Gastroesophageal sphincter (tissue), 4 donors: ENCODE measurements around the gene PTMS. TPM values are rescaled to one million over a fixed set of nuclear protein-coding genes. Genes with fewer than 3 reads are reported as not detected.
A peak's percentile ranks its signal among the peaks of the same experiment; 100 is the strongest.

ENCODE experiments used
- ATAC-seq: fragments of 150-250 bp; one replicate; pipeline ENCODE4 v1.9.1; 2016; ENCODE audit warnings: mild to moderate bottlenecking, moderate library complexity
- H3K27ac ChIP-seq, 4 donors: fragments of 200-600 bp; sonication (generic) in 3 of 4; 1 replicate in 3 of 4; 2 replicates in 1 of 4; pipeline ENCODE4 v1.5.1; 2016 to 2019
- H3K27me3 ChIP-seq: fragments of 200-600 bp; sonication (generic); one replicate; pipeline ENCODE4 v1.5.1; 2019
- H3K36me3 ChIP-seq, 2 donors: fragments of 200-600 bp; sonication (generic); one replicate each; pipeline ENCODE4 v1.5.1; 2019; ENCODE audit warnings: control low read depth in 1 of 2
- H3K4me1 ChIP-seq, 3 donors: fragments of 200-600 bp; sonication (generic); 1 replicate in 2 of 3; 2 replicates in 1 of 3; pipeline ENCODE4 v1.5.1; 2016 to 2019; ENCODE audit warnings: control low read depth in 2 of 3
- H3K4me3 ChIP-seq, 2 donors: fragments of 200-600 bp; sonication (generic); one replicate each; pipeline ENCODE4 v1.5.1; 2019; ENCODE audit warnings: mild to moderate bottlenecking in 1 of 2, moderate library complexity in 1 of 2
- H3K9me3 ChIP-seq, 3 donors: fragments of 200-600 bp; sonication (generic); one replicate each; pipeline ENCODE4 v1.5.1; 2017 to 2019; ENCODE audit warnings: control low read depth in 2 of 3
- CTCF ChIP-seq, 4 experiments: fragments of 200-600 bp in 2 of 4; fragments of 450-650 bp in 2 of 4; sonication (generic) in 1 of 4; IDR thresholded peaks; one replicate each; pipeline ENCODE4 v1.5.1; 2017 to 2019; ENCODE audit warnings: antibody characterized with exemption in 4 of 4, mild to moderate bottlenecking in 2 of 4, moderate library complexity in 2 of 4
- EP300 ChIP-seq: sonication (generic); formaldehyde crosslinking; IDR thresholded peaks from one replicate; pipeline ENCODE4 v1.6.1; 2017; ENCODE audit warnings: antibody characterized with exemption, mild to moderate bottlenecking
- POLR2A ChIP-seq, 2 donors: fragments of 450-650 bp; IDR thresholded peaks; one replicate each; pipeline ENCODE4 v1.6.1; 2017; ENCODE audit warnings: antibody characterized with exemption in 2 of 2, mild to moderate bottlenecking in 2 of 2, moderate library complexity in 1 of 2
- POLR2AphosphoS5 ChIP-seq: sonication (generic); formaldehyde crosslinking; IDR thresholded peaks from one replicate; pipeline ENCODE4 v1.6.1; 2017; ENCODE audit warnings: antibody characterized with exemption
- whole genome bisulfite sequencing, 2 donors: methylation state at CpG; one replicate each; pipeline ENCODE4 v1.1.5; 2018; ENCODE audit warnings: low coverage in 1 of 2; 5-methylcytosine and 5-hydroxymethylcytosine counted together
- total RNA-seq, 4 donors: library from RNA; depleted of rRNA; stranded (reverse); fragments of >200 nt; gene quantifications; one replicate each; pipeline ENCODE4 v1.1.0, GENCODE V29; 2016

PTMS gene
- total RNA-seq, 4 donors from 2014 or later, result 259 to 516 (median 325) TPM

- Histone ChIP-seq H3K36me3 (peaks cover 0 to 26% of the 10 kb centered on the region in 2 donors), H3K4me3 (peak overlapping the region; percentile 1 to 42), H3K9me3 (no peaks in the 10 kb centered on the region), H3K27ac (peak overlapping the region in 3 of 4 donors; percentile 8 to 97 (median 17)), H3K4me1 (peaks cover 0 to 73% (median 39%) of the 10 kb centered on the region in 3 donors), H3K27me3 (no peaks in the 10 kb centered on the region)
- WGBS, 2 donors, result 18 to 27% methylated on average over 3 to 10 of the region's 60 CpGs
- no peak for ATAC-seq
- TF ChIP-seq POLR2A (IDR thresholded peaks at IDR 0.05), result no peak
- no peak for TF ChIP-seq CTCF (IDR thresholded peaks at IDR 0.05)
- TF ChIP-seq EP300, result no peak
- no peak for TF ChIP-seq POLR2AphosphoS5
Observed at GRCh38 chr12:6773590-6774351, 7.6 kb downstream of the PTMS start.

- peaks cover 0 to 23% of the 10 kb centered on the region in 2 donors for H3K36me3 ChIP-seq
- peaks cover 0 to 71% (median 33%) of the 10 kb centered on the region in 3 donors for H3K4me1 ChIP-seq
- no peaks in the 10 kb centered on the region for H3K9me3 ChIP-seq
- H3K27ac ChIP-seq, result no peak overlapping the region
- no peak for ATAC-seq
- no peaks in the 10 kb centered on the region for H3K27me3 ChIP-seq
- whole genome bisulfite sequencing, 2 donors, result 90 to 96% methylated on average over 7 to 15 of the region's 15 CpGs
- TF ChIP-seq CTCF (IDR thresholded peaks at IDR 0.05), result no peak
- no peak for TF ChIP-seq POLR2AphosphoS5
- no peak for TF ChIP-seq EP300
- no peak for TF ChIP-seq POLR2A (IDR thresholded peaks at IDR 0.05)
- peak overlapping the region in 1 of 2 donors; percentile 42 for H3K4me3 ChIP-seq
Observed at GRCh38 chr12:6774499-6775062, 8.4 kb downstream of the PTMS start.

GRCh38 chr12:6775185-6776174, 9.3 kb downstream of the PTMS start:
- Histone ChIP-seq H3K4me3 (no peak overlapping the region), H3K27ac (no peak overlapping the region), H3K9me3 (no peaks in the 10 kb centered on the region), H3K4me1 (peaks cover 0 to 62% (median 30%) of the 10 kb centered on the region in 3 donors), H3K27me3 (no peaks in the 10 kb centered on the region), H3K36me3 (peaks cover 0 to 14% of the 10 kb centered on the region in 2 donors)
- ATAC-seq, result no peak
- 81 to 83% methylated on average over 8 to 12 of the region's 16 CpGs for WGBS, 2 donors
- no peak for TF ChIP-seq CTCF (IDR thresholded peaks at IDR 0.05)
- no peak for TF ChIP-seq POLR2A (IDR thresholded peaks at IDR 0.05)
- TF ChIP-seq POLR2AphosphoS5, result no peak
- TF ChIP-seq EP300, result no peak

DNA sequence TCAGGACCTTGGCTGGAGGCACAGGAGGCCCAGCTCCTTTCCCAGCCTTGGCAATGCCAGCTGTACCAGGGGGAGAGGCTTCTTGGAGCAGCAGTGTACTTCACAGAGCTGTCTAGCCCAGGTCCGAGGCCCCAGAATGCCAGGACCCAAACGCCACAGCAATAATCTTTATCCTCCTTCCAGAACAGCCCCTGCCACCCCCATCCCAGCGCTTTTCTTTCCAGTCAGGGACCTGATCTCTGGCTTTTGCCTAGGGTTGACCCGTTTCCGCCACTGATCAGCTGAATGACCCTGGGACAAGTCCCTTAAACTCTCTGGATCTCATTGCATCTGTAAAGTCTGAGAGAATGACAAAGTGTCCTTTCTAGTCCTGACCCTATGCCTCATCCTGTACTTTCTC, 11.2 kb downstream of the PTMS start:
- Histone ChIP-seq H3K9me3 (no peaks in the 10 kb centered on the region), H3K27me3 (no peaks in the 10 kb centered on the region), H3K4me3 (no peak overlapping the region), H3K4me1 (peaks cover 0 to 43% (median 13%) of the 10 kb centered on the region in 3 donors), H3K36me3 (peaks cover 0 to 4% of the 10 kb centered on the region in 2 donors), H3K27ac (peak overlapping the region; percentile 67 to 89 (median 86))
- TF ChIP-seq EP300, result no peak
- ATAC-seq, result no peak
- WGBS, 2 donors, result 86 to 93% methylated on average over 4 to 5 of the region's 5 CpGs

GRCh38 chr12:6778217-6778573, 12.0 kb downstream of the PTMS start:
- TF ChIP-seq POLR2AphosphoS5 (no peak), CTCF (IDR thresholded peaks at IDR 0.05) (no peak), EP300 (no peak), POLR2A (IDR thresholded peaks at IDR 0.05) (no peak)
- H3K4me3 ChIP-seq, result peak overlapping the region; percentile 24 to 51
- no peaks in the 10 kb centered on the region for H3K27me3 ChIP-seq
- no peaks in the 10 kb centered on the region for H3K9me3 ChIP-seq
- ATAC-seq, result peak; percentile 64
- H3K4me1 ChIP-seq, result peaks cover 0 to 35% (median 12%) of the 10 kb centered on the region in 3 donors
- peaks cover 0 to 4% of the 10 kb centered on the region in 2 donors for H3K36me3 ChIP-seq
- 3 to 19% methylated on average over 3 of the region's 14 CpGs for WGBS, 2 donors
- peak overlapping the region; percentile 67 to 89 (median 86) for H3K27ac ChIP-seq
